ENCODE results near the gene SYN1.

DNA sequence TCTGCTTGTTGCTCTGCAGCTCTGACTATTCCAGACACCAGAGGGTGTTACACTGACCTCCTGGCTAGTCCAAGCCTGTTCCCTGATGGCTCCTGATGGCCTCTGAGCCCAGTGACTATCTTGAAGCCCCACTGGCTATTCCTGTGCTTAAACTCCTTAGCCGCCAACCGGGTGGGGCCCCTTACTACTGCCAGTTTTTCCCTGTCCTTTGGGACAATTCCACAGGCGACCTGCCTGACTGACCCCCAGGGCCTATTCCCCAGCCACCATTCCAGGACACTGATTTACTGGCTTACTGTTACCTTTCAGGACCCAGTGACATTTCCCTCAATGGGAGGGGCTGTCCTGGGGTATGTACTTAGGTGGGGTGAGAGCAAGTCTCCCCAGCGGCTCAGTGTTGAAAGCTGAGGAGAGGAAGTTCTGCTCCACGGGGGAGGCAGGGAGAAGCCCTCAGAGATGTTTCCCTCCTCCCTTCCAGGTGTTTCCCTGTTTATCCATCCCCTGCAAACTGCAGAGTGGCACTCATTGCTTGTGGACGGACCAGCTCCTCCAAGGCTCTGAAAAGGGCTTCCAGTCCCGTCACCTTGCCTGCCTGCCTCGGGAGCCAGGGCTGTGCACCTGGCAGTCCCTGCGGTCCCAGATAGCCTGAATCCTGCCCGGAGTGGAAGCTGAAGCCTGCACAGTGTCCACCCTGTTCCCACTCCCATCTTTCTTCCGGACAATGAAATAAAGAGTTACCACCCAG, 33.4 kb downstream of the SYN1 start:
- no peak for TF ChIP-seq SMC3 (conservative IDR thresholded peaks at IDR 0.05; ENCODE audit: poor library complexity)
- no peak for TF ChIP-seq POLR2AphosphoS5 (IDR thresholded peaks at IDR 0.05)
